NT2/D1 (cell line): ENCODE data around the gene RGSL1.

Experiments
- DNase-seq: peaks from one replicate; pipeline ENCODE4 v3.0.0-alpha.2; 2011; ENCODE audit warnings: low read depth, low spot score
- H3K27me3 ChIP-seq: 2 replicates; pipeline ENCODE4 v1.6.0; 2011; ENCODE audit warnings: mild to moderate bottlenecking; ENCODE audit not compliant: insufficient read length, insufficient read depth
- H3K36me3 ChIP-seq: 2 replicates; pipeline ENCODE4 v1.6.1; 2011; ENCODE audit warnings: mild to moderate bottlenecking, low read length, mixed read lengths; ENCODE audit not compliant: insufficient read depth, insufficient read length
- H3K4me1 ChIP-seq: 2 replicates; pipeline ENCODE4 v1.5.1; 2011; ENCODE audit not compliant: insufficient read depth, insufficient read length
- H3K4me3 ChIP-seq: 2 replicates; pipeline ENCODE4 v1.5.1; 2011; ENCODE audit warnings: low read depth; ENCODE audit not compliant: insufficient read length
- H3K9ac ChIP-seq: 2 replicates; pipeline ENCODE4 v1.6.0; 2011; ENCODE audit warnings: low read depth; ENCODE audit not compliant: insufficient read length
- H3K9me3 ChIP-seq: 2 replicates; pipeline ENCODE4 v1.5.1; 2011; ENCODE audit warnings: mild to moderate bottlenecking, low read length; ENCODE audit not compliant: insufficient read depth
- SUZ12 ChIP-seq: IDR thresholded peaks from 2 replicates; pipeline ENCODE4 v1.6.1; 2011; ENCODE audit not compliant: insufficient read length, insufficient read depth; ENCODE audit errors: extremely low read depth
- YY1 ChIP-seq: IDR thresholded peaks from 2 replicates; pipeline ENCODE4 v1.6.1; 2011; ENCODE audit not compliant: insufficient read length, insufficient read depth
- ZNF274 ChIP-seq: IDR thresholded peaks from 2 replicates; pipeline ENCODE4 v1.6.1; 2011; ENCODE audit warnings: mild to moderate bottlenecking, low read depth, low read length

Gene RGSL1

DNA sequence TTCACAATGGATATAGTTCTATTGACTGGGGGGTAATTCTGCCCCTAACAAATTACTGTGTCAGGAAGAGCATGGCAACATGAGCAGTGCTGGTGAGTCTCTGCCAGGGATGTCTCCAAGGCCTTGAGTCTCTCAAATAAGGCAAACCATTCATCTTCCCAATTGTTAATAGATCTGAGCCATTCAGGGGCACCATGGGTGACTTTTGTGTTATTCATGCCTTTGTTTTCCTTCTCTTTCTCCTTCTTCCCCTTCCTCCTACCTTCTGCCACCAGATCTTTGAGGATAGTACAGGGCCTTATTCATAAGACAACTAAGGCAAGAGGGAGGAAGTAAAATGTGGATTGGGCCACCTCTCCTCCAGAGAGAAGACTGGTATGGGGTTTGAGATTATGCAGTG lies at the start of gene RGSL1:
RGSL1 (plus strand) TSS at position 60 of the 400 bp plus-strand sequence; CDS start at position 80, 20 bp downstream.
- Histone ChIP-seq H3K36me3 (no peaks in the 10 kb centered on the region), H3K9ac (no peak within 1 kb of the TSS), H3K9me3 (peaks cover 8% of the 10 kb centered on the region; the same call in 1 of the 2 replicates), H3K4me1 (no peaks in the 10 kb centered on the region), H3K27me3 (peaks cover 3% of the 10 kb centered on the region), H3K4me3 (no peak within 1 kb of the TSS)
- DNase-seq = no peak
- TF ChIP-seq YY1 = no peak
- no peak for TF ChIP-seq SUZ12
- no peak for TF ChIP-seq ZNF274

DNA sequence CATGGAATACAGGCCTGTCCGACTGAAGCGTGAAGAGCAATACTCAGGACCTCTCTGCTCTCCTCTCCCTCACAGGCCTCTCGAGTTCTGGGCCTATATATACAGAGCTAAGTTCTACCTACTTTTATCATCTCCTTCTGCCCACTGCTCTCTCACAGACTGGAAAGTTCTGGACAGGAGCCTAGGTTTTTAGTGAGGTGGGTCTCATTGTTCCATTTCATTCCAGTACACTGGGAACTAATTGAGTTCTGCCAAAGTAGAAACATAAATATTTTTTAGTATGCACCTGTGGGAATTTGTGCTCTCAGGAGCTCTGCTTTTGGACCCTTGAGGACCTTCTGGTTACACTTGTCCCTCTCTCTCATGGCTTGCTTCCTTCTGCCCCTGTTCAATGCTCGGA lies 49.4 kb upstream of the RGSL1 start, which contains the start of gene TEDDM1:
TEDDM1 (minus strand) TSS at position 101 of the 400 bp plus-strand sequence. CDS start 182 bp downstream, outside the sequence.
- DNase-seq = no peak
- Histone ChIP-seq H3K4me3 (no peak within 1 kb of the TSS), H3K4me1 (no peaks in the 10 kb centered on the region), H3K27me3 (no peaks in the 10 kb centered on the region), H3K36me3 (no peaks in the 10 kb centered on the region), H3K9me3 (peaks cover 7% of the 10 kb centered on the region), H3K9ac (no peak within 1 kb of the TSS)
- TF ChIP-seq YY1 (no peak), ZNF274 (no peak), SUZ12 (no peak)

DNA sequence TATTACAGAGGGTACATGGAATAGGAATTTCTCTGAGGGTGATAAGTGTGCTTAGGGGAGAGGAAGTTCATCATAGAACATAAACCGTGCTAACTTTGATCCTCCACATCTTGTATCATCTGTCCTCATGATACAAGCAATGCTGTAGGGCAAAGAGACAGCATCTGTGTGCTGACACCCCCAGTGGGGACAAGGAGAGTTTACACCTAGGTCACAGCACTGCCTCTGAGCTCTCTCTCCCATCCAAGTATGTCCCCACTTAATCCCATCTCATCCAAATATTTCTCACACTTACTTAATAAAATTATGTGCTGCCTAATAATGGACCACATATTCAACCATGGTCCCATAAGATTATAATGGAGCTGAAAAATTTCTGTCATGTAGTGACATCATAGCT lies 45.2 kb upstream of the RGSL1 start:
- H3K4me3 ChIP-seq = no peak overlapping the region
- H3K9me3 ChIP-seq = peaks cover 17% of the 10 kb centered on the region
- no peak for DNase-seq
- peaks cover 3% of the 10 kb centered on the region for H3K4me1 ChIP-seq
- no peaks in the 10 kb centered on the region for H3K36me3 ChIP-seq
- TF ChIP-seq ZNF274 (no peak), YY1 (no peak), SUZ12 (no peak)
- no peaks in the 10 kb centered on the region for H3K27me3 ChIP-seq
- H3K9ac ChIP-seq = no peak overlapping the region

DNA sequence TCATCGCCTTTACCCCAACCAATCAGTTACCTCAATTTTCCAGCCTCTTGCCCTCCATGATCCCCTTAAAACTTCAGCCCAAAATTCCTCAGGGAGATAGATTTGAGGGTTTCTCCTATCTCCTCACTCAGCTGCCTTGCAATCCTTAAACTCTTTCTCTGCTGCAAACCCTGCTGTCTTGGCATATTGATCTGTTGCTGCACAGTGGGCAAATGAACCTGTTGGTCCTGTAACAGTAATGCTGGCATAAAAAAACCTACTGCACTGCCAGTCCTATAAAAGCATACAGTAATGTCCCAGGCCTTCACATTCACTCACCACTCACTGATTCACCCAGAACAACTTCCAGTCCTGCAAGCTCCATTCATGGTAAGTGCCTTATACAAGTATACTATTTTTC lies 44.4 kb upstream of the RGSL1 start:
- Histone ChIP-seq H3K36me3 (no peaks in the 10 kb centered on the region), H3K9me3 (peaks cover 17% of the 10 kb centered on the region), H3K27me3 (no peaks in the 10 kb centered on the region), H3K4me1 (peaks cover 3% of the 10 kb centered on the region), H3K4me3 (no peak overlapping the region), H3K9ac (no peak overlapping the region)
- DNase-seq = no peak
- TF ChIP-seq ZNF274 (no peak), SUZ12 (no peak), YY1 (no peak)

DNA sequence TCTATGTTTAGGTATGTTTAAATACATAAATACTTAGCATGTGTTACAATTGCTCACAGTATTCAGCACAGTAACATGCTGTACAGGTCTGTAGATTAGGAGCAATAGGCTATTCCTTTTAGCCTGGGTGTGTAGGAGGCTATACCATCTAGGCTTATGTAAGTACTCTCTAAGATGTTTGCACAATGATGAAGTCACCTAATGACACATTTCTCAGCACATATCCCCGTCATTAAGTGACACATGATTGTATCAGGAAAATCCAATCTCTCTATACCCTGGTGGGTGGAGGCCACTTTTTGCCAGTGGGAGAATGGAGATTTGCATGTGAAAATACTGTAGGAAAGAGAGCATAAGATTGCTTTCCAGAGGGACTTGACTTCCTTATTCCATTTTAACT lies 43.9 kb upstream of the RGSL1 start:
- no peaks in the 10 kb centered on the region for H3K36me3 ChIP-seq
- no peak overlapping the region for H3K4me3 ChIP-seq
- TF ChIP-seq YY1 (no peak), SUZ12 (no peak), ZNF274 (no peak)
- no peak overlapping the region for H3K9ac ChIP-seq
- no peaks in the 10 kb centered on the region for H3K27me3 ChIP-seq
- peaks cover 3% of the 10 kb centered on the region for H3K4me1 ChIP-seq
- DNase-seq = no peak
- H3K9me3 ChIP-seq = peaks cover 17% of the 10 kb centered on the region

DNA sequence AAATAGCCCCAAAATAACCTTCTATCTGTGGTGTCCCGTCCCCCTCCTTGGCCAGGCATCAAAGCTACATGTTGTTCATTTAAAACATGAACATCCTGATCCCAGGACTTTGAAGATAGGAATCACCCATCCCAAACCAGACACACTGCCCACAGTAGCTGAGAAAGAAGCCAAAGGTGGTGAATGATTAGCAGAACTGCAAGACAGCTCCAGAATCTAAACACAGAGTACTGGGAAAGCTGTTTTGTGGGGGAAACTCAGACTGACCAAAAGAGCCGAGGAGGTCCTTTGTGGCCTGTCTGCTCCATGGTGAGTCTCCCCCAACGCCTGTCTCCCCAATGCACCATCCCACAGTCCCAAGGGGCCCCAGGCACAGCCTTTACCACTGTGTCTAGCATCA lies 42.2 kb upstream of the RGSL1 start:
- no peaks in the 10 kb centered on the region for H3K36me3 ChIP-seq
- no peaks in the 10 kb centered on the region for H3K27me3 ChIP-seq
- no peak for TF ChIP-seq SUZ12
- no peak for TF ChIP-seq YY1
- no peak for TF ChIP-seq ZNF274
- peaks cover 17% of the 10 kb centered on the region for H3K9me3 ChIP-seq
- H3K9ac ChIP-seq = no peak overlapping the region
- DNase-seq = no peak
- H3K4me1 ChIP-seq = peaks cover 3% of the 10 kb centered on the region
- H3K4me3 ChIP-seq = no peak overlapping the region

DNA sequence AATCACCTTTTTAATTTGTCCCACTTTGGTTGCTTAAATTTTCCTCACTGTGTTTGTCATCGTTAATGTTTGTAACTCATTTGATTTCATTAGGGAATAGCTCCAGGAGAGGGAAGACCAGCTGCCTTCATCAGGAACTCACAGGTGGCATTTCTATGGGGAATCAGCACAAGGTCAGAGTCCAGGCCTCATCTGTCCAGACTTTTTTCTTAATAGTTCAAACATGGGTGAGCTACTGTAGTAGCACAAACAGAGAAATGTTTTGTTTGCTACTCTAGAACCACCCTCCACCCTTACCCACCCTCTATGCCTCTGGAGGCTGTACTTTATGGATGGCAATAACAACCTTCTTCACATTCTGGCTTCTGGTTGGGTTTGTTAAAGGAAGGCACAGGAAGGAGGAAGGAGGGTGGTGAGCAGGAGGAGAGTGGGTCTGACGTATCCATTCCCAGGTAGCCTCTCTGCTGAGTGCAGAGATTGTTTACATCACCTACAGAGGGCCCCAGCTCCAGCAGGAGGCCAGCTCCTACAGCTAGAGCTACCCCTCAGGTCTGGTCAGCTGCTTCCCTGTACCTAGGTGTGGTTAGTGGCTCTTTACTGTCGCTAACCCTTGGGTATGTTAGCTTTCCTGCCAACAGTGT lies 41.4 kb upstream of the RGSL1 start:
- H3K9me3 ChIP-seq = peaks cover 17% of the 10 kb centered on the region
- H3K4me1 ChIP-seq = peaks cover 3% of the 10 kb centered on the region
- no peak for DNase-seq
- H3K9ac ChIP-seq = no peak overlapping the region
- no peak overlapping the region for H3K4me3 ChIP-seq
- TF ChIP-seq YY1 (no peak), ZNF274 (no peak), SUZ12 (no peak)
- no peaks in the 10 kb centered on the region for H3K27me3 ChIP-seq
- H3K36me3 ChIP-seq = no peaks in the 10 kb centered on the region

DNA sequence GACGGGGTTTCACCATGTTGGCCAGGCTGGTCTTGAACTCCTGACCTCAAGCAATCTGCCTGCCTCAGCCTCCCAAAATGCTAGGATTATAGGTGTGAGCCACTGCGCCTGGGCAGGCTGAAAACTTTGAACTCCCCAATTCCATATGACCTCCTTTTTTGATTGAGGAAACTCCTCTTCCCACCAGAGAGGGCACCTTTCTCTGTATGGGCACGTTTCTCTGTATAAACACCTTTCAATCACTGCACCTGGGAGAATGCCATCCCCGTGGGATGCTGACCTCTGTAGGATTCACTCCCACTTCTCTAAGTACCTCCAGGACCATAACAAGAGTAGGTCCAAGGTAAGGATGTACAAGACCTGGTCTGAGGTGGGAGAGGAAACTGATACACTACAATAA lies 39.8 kb upstream of the RGSL1 start:
- DNase-seq = no peak
- Histone ChIP-seq H3K9me3 (peaks cover 15% of the 10 kb centered on the region), H3K36me3 (no peaks in the 10 kb centered on the region), H3K9ac (no peak overlapping the region), H3K4me3 (no peak overlapping the region), H3K27me3 (no peaks in the 10 kb centered on the region), H3K4me1 (peaks cover 3% of the 10 kb centered on the region)
- TF ChIP-seq SUZ12 (no peak), ZNF274 (no peak), YY1 (no peak)
